GM12878 (cell line): ENCODE results near the gene GOLGA2. TPM values are rescaled to one million over a fixed set of nuclear protein-coding genes. Genes with fewer than 3 reads are reported as not detected.
A peak's percentile ranks its signal among the peaks of the same experiment; 100 is the strongest.

Experiments
- CREM ChIP-seq: IDR thresholded peaks from 2 replicates; pipeline ENCODE4 v1.6.1; 2014; ENCODE audit warnings: antibody characterized with exemption, low read depth
- CTCF ChIP-seq, 3 experiments: IDR thresholded peaks in 2 of 3; conservative IDR thresholded peaks in 1 of 3; 2 replicates each; pipeline ENCODE4 v1.5.1; 2011; ENCODE audit warnings: low read depth in 3 of 3, low read length in 3 of 3, mild to moderate bottlenecking in 3 of 3, control low read depth in 2 of 3, moderate library complexity in 2 of 3, inconsistent platforms in 1 of 3, mixed read lengths in 1 of 3; ENCODE audit not compliant: control insufficient read depth in 2 of 3, insufficient read depth in 1 of 3; ENCODE audit errors: extremely low read depth in 1 of 3
- EP300 ChIP-seq, 2 experiments: fragments of 150-350 bp in 1 of 2; IDR thresholded peaks; 2 replicates each; pipeline ENCODE4 v1.6.1; 2011 to 2012; ENCODE audit warnings: low read depth in 2 of 2, low read length in 2 of 2, borderline replicate concordance in 1 of 2, improper control_type of control experiment in 1 of 2, inconsistent platforms in 1 of 2; ENCODE audit not compliant: control insufficient read depth in 1 of 2
- EZH2 ChIP-seq: IDR thresholded peaks from 2 replicates; pipeline ENCODE4 v1.6.1; 2012; ENCODE audit warnings: low read depth, mild to moderate bottlenecking, control low read depth, inconsistent platforms, low read length, borderline replicate concordance; ENCODE audit not compliant: control insufficient read depth
- GABPA ChIP-seq: IDR thresholded peaks from 2 replicates; pipeline ENCODE4 v1.6.1; 2014; ENCODE audit warnings: antibody characterized with exemption, low read depth, mild to moderate bottlenecking, inconsistent platforms
- JUND ChIP-seq: IDR thresholded peaks from 2 replicates; pipeline ENCODE4 v1.6.1; 2012; ENCODE audit warnings: low read depth, mild to moderate bottlenecking, low read length, improper control_type of control experiment, moderate library complexity
- MTA2 ChIP-seq: fragments of 450-650 bp; IDR thresholded peaks from 2 replicates; pipeline ENCODE4 v1.6.1; 2016; ENCODE audit warnings: low read depth, mild to moderate bottlenecking, moderate library complexity
- NFXL1 ChIP-seq: fragments of 450-650 bp; IDR thresholded peaks from 2 replicates; pipeline ENCODE4 v1.6.1; 2017; ENCODE audit warnings: antibody characterized with exemption, mild to moderate bottlenecking, borderline replicate concordance
- NFYA ChIP-seq: IDR thresholded peaks from 2 replicates; pipeline ENCODE4 v1.6.1; 2011; ENCODE audit warnings: low read depth, mild to moderate bottlenecking, low read length, improper control_type of control experiment, borderline replicate concordance
- NFYB ChIP-seq: IDR thresholded peaks from 2 replicates; pipeline ENCODE4 v1.6.1; 2011; ENCODE audit warnings: low read depth, mild to moderate bottlenecking, low read length, improper control_type of control experiment, moderate library complexity; ENCODE audit not compliant: insufficient read depth
- PML ChIP-seq: IDR thresholded peaks from 2 replicates; pipeline ENCODE4 v1.6.1; 2012; ENCODE audit warnings: low read length, inconsistent platforms
- RB1 ChIP-seq: fragments of 450-650 bp; formaldehyde crosslinking; IDR thresholded peaks from 2 replicates; pipeline ENCODE4 v1.6.1; 2017; ENCODE audit warnings: mild to moderate bottlenecking, borderline replicate concordance
- SIX5 ChIP-seq: IDR thresholded peaks from 2 replicates; pipeline ENCODE4 v1.6.1; 2011; ENCODE audit warnings: mild to moderate bottlenecking, low read depth, low read length, moderate library complexity; ENCODE audit not compliant: severe bottlenecking
- SMARCA5 ChIP-seq: fragments of 450-650 bp; IDR thresholded peaks from 2 replicates; pipeline ENCODE4 v1.6.1; 2017; ENCODE audit warnings: mild to moderate bottlenecking
- STAT1 ChIP-seq: fragments of 450-650 bp; conservative IDR thresholded peaks from 2 replicates; pipeline ENCODE4 v1.6.1; 2014; ENCODE audit warnings: antibody characterized with exemption, mild to moderate bottlenecking
- YBX1 ChIP-seq: fragments of 450-650 bp; IDR thresholded peaks from 2 replicates; pipeline ENCODE4 v1.6.1; 2016; ENCODE audit warnings: antibody characterized with exemption
- ZNF217 ChIP-seq: fragments of 450-650 bp; IDR thresholded peaks from 2 replicates; pipeline ENCODE4 v1.6.1; 2017; ENCODE audit warnings: antibody characterized with exemption, mild to moderate bottlenecking
- ZNF687 ChIP-seq: fragments of 450-650 bp; IDR thresholded peaks from 2 replicates; pipeline ENCODE4 v1.6.1; 2017; ENCODE audit warnings: mild to moderate bottlenecking, moderate library complexity
- ZSCAN29 ChIP-seq: fragments of 450-650 bp; IDR thresholded peaks from 2 replicates; pipeline ENCODE4 v1.6.1; 2017; ENCODE audit warnings: mild to moderate bottlenecking, moderate library complexity
- ZZZ3 ChIP-seq: IDR thresholded peaks from 2 replicates; pipeline ENCODE4 v1.6.1; 2011; ENCODE audit warnings: low read depth; ENCODE audit not compliant: control insufficient read depth, insufficient read length
- polyA plus RNA-seq, 11 experiments: library from polyadenylated mRNA; depleted of rRNA in 4 of 11; unstranded in 6 of 11; stranded (reverse) in 5 of 11; fragments of >200 nt; fragmentation: Nextera tagmentation in 4 of 11; fragmentation: Illumina TruSeq in 1 of 11; extraction: Ambion mirVana in 4 of 11; extraction: Trizol in 1 of 11; gene quantifications; 1 replicate in 1 of 11; 2 replicates in 10 of 11; pipeline versions ENCODE4 v1.2.1 to v1.2.3, GENCODE V29; 2011 to 2016; ENCODE audit warnings: inconsistent platforms in 2 of 11, missing spikeins in 2 of 11, low read depth in 1 of 11
- total RNA-seq, 4 experiments: library from RNA; depleted of rRNA in 3 of 4; stranded (reverse); fragments of >200 nt in 3 of 4; fragmentation: Illumina TruSeq in 1 of 4; extraction: Trizol in 1 of 4; gene quantifications; 2 replicates each; pipeline versions ENCODE4 v1.2.1 to v1.2.3, GENCODE V29; 2013 to 2021
- TF ChIP-seq, protein P1 (sequence below): IDR thresholded peaks from 2 replicates; pipeline ENCODE4 v1.6.1; 2012; ENCODE audit warnings: low read length, inconsistent platforms
- TF ChIP-seq, protein P2 (sequence below): fragments of 450-650 bp; IDR thresholded peaks from 2 replicates; pipeline ENCODE4 v1.6.1; 2017; ENCODE audit warnings: borderline replicate concordance

The GOLGA2 gene
- total and polyA plus RNA-seq, 10 of the 15 experiments (the other 5 are each of a cell fraction or from before 2014, with no cell fraction given), result 5.9 to 32.6 (median 19.7) TPM

GRCh38 chr9:128292009-128292408 is 16.2 kb upstream of the GOLGA2 start (continued):
- TF ChIP-seq ZNF687 (no peak), JUND (no peak), ZZZ3 (no peak), RB1 (no peak), EP300 (IDR thresholded peaks at IDR 0.05; ENCODE audit: borderline replicate concordance in 1 of 2, control insufficient read depth in 1 of 2, low read depth in 2 of 2, low read length in 2 of 2) (0 out of 4 replicates have a peak, but pooled peaks have one; percentile 15 to 42), NFYA (no peak), ZSCAN29 (no peak), ZNF217 (no peak), SIX5 (no peak), CTCF (IDR thresholded peaks at IDR 0.05 in 2 of 3, conservative IDR thresholded peaks at IDR 0.05 in 1 of 3; ENCODE audit: control insufficient read depth in 2 of 3, extremely low read depth in 1 of 3, insufficient read depth in 1 of 3, low read depth in 3 of 3, low read length in 3 of 3) (no peak), SMARCA5 (no peak), CREM (no peak), EZH2 (no peak), NFYB (no peak), GABPA (no peak), STAT1 (no peak), YBX1 (no peak), MTA2 (peak; percentile 94), NFXL1 (no peak), PML (no peak)
- TF ChIP-seq, protein P1, sequence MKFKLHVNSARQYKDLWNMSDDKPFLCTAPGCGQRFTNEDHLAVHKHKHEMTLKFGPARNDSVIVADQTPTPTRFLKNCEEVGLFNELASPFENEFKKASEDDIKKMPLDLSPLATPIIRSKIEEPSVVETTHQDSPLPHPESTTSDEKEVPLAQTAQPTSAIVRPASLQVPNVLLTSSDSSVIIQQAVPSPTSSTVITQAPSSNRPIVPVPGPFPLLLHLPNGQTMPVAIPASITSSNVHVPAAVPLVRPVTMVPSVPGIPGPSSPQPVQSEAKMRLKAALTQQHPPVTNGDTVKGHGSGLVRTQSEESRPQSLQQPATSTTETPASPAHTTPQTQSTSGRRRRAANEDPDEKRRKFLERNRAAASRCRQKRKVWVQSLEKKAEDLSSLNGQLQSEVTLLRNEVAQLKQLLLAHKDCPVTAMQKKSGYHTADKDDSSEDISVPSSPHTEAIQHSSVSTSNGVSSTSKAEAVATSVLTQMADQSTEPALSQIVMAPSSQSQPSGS, result no peak
- TF ChIP-seq, protein P2, sequence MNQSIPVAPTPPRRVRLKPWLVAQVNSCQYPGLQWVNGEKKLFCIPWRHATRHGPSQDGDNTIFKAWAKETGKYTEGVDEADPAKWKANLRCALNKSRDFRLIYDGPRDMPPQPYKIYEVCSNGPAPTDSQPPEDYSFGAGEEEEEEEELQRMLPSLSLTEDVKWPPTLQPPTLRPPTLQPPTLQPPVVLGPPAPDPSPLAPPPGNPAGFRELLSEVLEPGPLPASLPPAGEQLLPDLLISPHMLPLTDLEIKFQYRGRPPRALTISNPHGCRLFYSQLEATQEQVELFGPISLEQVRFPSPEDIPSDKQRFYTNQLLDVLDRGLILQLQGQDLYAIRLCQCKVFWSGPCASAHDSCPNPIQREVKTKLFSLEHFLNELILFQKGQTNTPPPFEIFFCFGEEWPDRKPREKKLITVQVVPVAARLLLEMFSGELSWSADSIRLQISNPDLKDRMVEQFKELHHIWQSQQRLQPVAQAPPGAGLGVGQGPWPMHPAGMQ, result no peak
